CD4-positive, alpha-beta T cell treated with Interleukin-17A for 4 hours (primary cell): ENCODE measurements around the gene TENM3.

ENCODE experiments used
- DNase-seq: peaks from one replicate; pipeline ENCODE4 v3.0.0-alpha.2; 2020; ENCODE audit warnings: mixed read lengths

TENM3 gene

GRCh38 chr4:182532441-182532840 is 289.2 kb downstream of the TENM3 start:
- no peak for DNase-seq

- DNase-seq: no peak
Measured at GRCh38 chr4:182533964-182534363, 290.8 kb downstream of the TENM3 start.

- no peak for DNase-seq
Measured at GRCh38 chr4:182536221-182536811, 293.1 kb downstream of the TENM3 start.

- no peak for DNase-seq
Measured at GRCh38 chr4:182537031-182537795, 294.0 kb downstream of the TENM3 start.

GRCh38 chr4:182538031-182538430 is 294.8 kb downstream of the TENM3 start:
- DNase-seq: no peak

GRCh38 chr4:182540496-182540895 is 297.3 kb downstream of the TENM3 start:
- no peak for DNase-seq

GRCh38 chr4:182547435-182547834 is 304.2 kb downstream of the TENM3 start:
- no peak for DNase-seq

GRCh38 chr4:182548156-182548555 is 305.0 kb downstream of the TENM3 start:
- no peak for DNase-seq

GRCh38 chr4:182549356-182549755 is 306.2 kb downstream of the TENM3 start:
- DNase-seq: no peak

- no peak for DNase-seq
Measured at GRCh38 chr4:182552948-182553347, 309.7 kb downstream of the TENM3 start.

- DNase-seq: no peak
Measured at GRCh38 chr4:182553653-182554052, 310.5 kb downstream of the TENM3 start.

GRCh38 chr4:182554736-182555135 is 311.5 kb downstream of the TENM3 start:
- DNase-seq: no peak

GRCh38 chr4:182555997-182556418 is 312.8 kb downstream of the TENM3 start:
- no peak for DNase-seq

- no peak for DNase-seq
Measured at GRCh38 chr4:182556580-182556979, 313.4 kb downstream of the TENM3 start.

- no peak for DNase-seq
Measured at GRCh38 chr4:182560358-182560757, 317.2 kb downstream of the TENM3 start.

GRCh38 chr4:182562350-182562749 is 319.1 kb downstream of the TENM3 start:
- DNase-seq: no peak

- no peak for DNase-seq
Measured at GRCh38 chr4:182564724-182565369, 321.6 kb downstream of the TENM3 start.

GRCh38 chr4:182567119-182567518 is 323.9 kb downstream of the TENM3 start:
- no peak for DNase-seq

- DNase-seq: no peak
Measured at GRCh38 chr4:182569561-182569960, 326.4 kb downstream of the TENM3 start.

GRCh38 chr4:182574706-182575105 is 331.5 kb downstream of the TENM3 start:
- DNase-seq: no peak

- DNase-seq: no peak
Measured at GRCh38 chr4:182575225-182575624, 332.0 kb downstream of the TENM3 start.

- DNase-seq: no peak
Measured at GRCh38 chr4:182576601-182577289, 333.5 kb downstream of the TENM3 start.

- DNase-seq: no peak
Measured at GRCh38 chr4:182577411-182577810, 334.2 kb downstream of the TENM3 start.

GRCh38 chr4:182578402-182578801 is 335.2 kb downstream of the TENM3 start:
- no peak for DNase-seq
